ENCODE measurements around the gene FCF1. TPM values are rescaled to one million over a fixed set of nuclear protein-coding genes. Genes with fewer than 3 reads are reported as not detected.

The FCF1 gene
- total and polyA plus RNA-seq, 2 of the 13 experiments (the other 11 are each of a cell fraction or from before 2014, with no cell fraction given): 31.0 to 44.4 TPM

DNA sequence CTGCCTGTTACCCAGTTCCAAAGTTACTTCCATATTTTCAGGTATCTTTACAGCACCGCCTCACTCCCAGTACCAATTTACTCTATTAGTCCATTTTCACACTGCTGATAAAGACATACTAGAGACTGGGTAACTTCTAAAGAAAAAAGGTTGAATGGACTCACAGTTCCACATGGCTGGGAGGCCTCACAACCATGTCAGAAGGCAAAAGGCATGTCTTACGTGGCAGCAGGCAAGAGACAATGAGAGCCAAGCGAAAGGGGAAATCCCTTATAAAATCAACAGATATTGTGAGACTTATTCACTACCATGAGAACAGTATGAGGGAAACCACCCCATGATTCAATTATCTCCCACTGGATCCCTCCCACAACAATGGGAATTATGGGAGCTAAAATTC lies 9.9 kb upstream of the FCF1 start (continued):
- TF ChIP-seq SRSF9 (IDR thresholded peaks at IDR 0.05; ENCODE audit: borderline replicate concordance, insufficient read depth, low read depth, low read length, poor library complexity, severe bottlenecking) (no peak), ZFYVE20 (CRISPR knock-in tag; IDR thresholded peaks at IDR 0.05; ENCODE audit: borderline replicate concordance, low read depth) (no peak), ZBTB8A (CRISPR knock-in tag; IDR thresholded peaks at IDR 0.05; ENCODE audit: borderline replicate concordance, low read depth) (no peak), ZBTB1 (CRISPR knock-in tag; IDR thresholded peaks at IDR 0.05; ENCODE audit: borderline replicate concordance) (no peak), SAFB2 (CRISPR knock-in tag; IDR thresholded peaks at IDR 0.05; ENCODE audit: borderline replicate concordance, low read depth) (no peak), ZBTB20 (CRISPR knock-in tag; IDR thresholded peaks at IDR 0.05; ENCODE audit: borderline replicate concordance, low read depth) (no peak), YEATS4 (CRISPR knock-in tag; IDR thresholded peaks at IDR 0.05; ENCODE audit: borderline replicate concordance) (no peak), ZNF609 (CRISPR knock-in tag; IDR thresholded peaks at IDR 0.05; ENCODE audit: borderline replicate concordance) (no peak), ZNF124 (CRISPR knock-in tag; IDR thresholded peaks at IDR 0.05) (no peak), ZNF552 (CRISPR knock-in tag; IDR thresholded peaks at IDR 0.05; ENCODE audit: borderline replicate concordance) (no peak)
- TF ChIP-seq, protein P1, sequence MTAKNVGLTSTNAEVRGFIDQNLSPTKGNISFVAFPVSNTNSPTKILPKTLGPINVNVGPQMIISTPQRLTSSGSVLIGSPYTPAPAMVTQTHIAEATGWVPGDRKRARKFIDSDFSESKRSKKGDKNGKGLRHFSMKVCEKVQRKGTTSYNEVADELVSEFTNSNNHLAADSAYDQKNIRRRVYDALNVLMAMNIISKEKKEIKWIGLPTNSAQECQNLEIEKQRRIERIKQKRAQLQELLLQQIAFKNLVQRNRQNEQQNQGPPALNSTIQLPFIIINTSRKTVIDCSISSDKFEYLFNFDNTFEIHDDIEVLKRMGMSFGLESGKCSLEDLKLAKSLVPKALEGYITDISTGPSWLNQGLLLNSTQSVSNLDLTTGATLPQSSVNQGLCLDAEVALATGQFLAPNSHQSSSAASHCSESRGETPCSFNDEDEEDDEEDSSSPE (CRISPR knock-in tag; IDR thresholded peaks at IDR 0.05): no peak
- TF ChIP-seq, protein P2, sequence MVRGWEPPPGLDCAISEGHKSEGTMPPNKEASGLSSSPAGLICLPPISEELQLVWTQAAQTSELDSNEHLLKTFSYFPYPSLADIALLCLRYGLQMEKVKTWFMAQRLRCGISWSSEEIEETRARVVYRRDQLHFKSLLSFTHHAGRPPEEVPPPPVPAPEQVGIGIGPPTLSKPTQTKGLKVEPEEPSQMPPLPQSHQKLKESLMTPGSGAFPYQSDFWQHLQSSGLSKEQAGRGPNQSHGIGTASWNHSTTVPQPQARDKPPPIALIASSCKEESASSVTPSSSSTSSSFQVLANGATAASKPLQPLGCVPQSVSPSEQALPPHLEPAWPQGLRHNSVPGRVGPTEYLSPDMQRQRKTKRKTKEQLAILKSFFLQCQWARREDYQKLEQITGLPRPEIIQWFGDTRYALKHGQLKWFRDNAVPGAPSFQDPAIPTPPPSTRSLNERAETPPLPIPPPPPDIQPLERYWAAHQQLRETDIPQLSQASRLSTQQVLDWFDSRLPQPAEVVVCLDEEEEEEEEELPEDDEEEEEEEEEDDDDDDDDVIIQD (CRISPR knock-in tag; IDR thresholded peaks at IDR 0.05; ENCODE audit: low read depth): no peak
